ENCODE measurements around the gene NRSN1.

Gene NRSN1

DNA sequence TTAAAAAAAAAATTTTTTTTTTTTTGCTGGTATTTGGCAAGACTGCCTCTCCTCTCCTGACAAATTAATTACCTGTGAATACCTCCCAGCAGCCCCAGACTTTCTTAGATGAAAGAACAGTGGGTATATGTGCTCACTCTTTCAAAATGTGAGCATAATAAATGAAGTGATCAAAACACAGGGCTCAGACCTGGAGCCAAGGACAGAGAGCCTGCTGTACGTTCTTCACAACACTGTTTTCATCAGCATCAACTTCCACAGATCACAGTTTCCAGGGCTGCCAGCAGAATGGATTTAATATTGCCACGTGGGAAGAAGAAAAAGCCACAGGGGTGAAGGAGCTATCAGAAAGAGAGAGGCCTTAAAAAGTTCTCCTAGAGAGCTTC, 25.3 kb upstream of the NRSN1 start:
- no peak for TF ChIP-seq GLIS2 (tag by site-specific recombination; IDR thresholded peaks at IDR 0.05)
- no peak for TF ChIP-seq ZNF555 (tag by site-specific recombination; conservative IDR thresholded peaks at IDR 0.05)
- TF ChIP-seq ZNF174 (tag by site-specific recombination; IDR thresholded peaks at IDR 0.05): no peak
- TF ChIP-seq, protein P1, sequence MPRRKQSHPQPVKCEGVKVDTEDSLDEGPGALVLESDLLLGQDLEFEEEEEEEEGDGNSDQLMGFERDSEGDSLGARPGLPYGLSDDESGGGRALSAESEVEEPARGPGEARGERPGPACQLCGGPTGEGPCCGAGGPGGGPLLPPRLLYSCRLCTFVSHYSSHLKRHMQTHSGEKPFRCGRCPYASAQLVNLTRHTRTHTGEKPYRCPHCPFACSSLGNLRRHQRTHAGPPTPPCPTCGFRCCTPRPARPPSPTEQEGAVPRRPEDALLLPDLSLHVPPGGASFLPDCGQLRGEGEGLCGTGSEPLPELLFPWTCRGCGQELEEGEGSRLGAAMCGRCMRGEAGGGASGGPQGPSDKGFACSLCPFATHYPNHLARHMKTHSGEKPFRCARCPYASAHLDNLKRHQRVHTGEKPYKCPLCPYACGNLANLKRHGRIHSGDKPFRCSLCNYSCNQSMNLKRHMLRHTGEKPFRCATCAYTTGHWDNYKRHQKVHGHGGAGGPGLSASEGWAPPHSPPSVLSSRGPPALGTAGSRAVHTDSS (tag by site-specific recombination; IDR thresholded peaks at IDR 0.05): no peak
- TF ChIP-seq FEZF1 (tag by site-specific recombination; IDR thresholded peaks at IDR 0.05): no peak
- no peak for TF ChIP-seq ZBTB48 (tag by site-specific recombination; IDR thresholded peaks at IDR 0.05)
- TF ChIP-seq ZNF146 (tag by site-specific recombination; IDR thresholded peaks at IDR 0.05): no peak
- TF ChIP-seq, protein P2, sequence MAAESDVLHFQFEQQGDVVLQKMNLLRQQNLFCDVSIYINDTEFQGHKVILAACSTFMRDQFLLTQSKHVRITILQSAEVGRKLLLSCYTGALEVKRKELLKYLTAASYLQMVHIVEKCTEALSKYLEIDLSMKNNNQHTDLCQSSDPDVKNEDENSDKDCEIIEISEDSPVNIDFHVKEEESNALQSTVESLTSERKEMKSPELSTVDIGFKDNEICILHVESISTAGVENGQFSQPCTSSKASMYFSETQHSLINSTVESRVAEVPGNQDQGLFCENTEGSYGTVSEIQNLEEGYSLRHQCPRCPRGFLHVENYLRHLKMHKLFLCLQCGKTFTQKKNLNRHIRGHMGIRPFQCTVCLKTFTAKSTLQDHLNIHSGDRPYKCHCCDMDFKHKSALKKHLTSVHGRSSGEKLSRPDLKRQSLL (tag by site-specific recombination; IDR thresholded peaks at IDR 0.05): no peak
- no peak for TF ChIP-seq SP3 (tag by site-specific recombination; IDR thresholded peaks at IDR 0.05)
- TF ChIP-seq GLIS1 (tag by site-specific recombination; IDR thresholded peaks at IDR 0.05): no peak
- no peak for TF ChIP-seq ZNF623 (tag by site-specific recombination; IDR thresholded peaks at IDR 0.05)
- TF ChIP-seq, protein P3, sequence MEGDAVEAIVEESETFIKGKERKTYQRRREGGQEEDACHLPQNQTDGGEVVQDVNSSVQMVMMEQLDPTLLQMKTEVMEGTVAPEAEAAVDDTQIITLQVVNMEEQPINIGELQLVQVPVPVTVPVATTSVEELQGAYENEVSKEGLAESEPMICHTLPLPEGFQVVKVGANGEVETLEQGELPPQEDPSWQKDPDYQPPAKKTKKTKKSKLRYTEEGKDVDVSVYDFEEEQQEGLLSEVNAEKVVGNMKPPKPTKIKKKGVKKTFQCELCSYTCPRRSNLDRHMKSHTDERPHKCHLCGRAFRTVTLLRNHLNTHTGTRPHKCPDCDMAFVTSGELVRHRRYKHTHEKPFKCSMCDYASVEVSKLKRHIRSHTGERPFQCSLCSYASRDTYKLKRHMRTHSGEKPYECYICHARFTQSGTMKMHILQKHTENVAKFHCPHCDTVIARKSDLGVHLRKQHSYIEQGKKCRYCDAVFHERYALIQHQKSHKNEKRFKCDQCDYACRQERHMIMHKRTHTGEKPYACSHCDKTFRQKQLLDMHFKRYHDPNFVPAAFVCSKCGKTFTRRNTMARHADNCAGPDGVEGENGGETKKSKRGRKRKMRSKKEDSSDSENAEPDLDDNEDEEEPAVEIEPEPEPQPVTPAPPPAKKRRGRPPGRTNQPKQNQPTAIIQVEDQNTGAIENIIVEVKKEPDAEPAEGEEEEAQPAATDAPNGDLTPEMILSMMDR (tag by site-specific recombination; IDR thresholded peaks at IDR 0.05): no peak
- no peak for TF ChIP-seq ZBTB20 (tag by site-specific recombination; IDR thresholded peaks at IDR 0.05)
- TF ChIP-seq, protein P4, sequence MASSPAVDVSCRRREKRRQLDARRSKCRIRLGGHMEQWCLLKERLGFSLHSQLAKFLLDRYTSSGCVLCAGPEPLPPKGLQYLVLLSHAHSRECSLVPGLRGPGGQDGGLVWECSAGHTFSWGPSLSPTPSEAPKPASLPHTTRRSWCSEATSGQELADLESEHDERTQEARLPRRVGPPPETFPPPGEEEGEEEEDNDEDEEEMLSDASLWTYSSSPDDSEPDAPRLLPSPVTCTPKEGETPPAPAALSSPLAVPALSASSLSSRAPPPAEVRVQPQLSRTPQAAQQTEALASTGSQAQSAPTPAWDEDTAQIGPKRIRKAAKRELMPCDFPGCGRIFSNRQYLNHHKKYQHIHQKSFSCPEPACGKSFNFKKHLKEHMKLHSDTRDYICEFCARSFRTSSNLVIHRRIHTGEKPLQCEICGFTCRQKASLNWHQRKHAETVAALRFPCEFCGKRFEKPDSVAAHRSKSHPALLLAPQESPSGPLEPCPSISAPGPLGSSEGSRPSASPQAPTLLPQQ (tag by site-specific recombination; IDR thresholded peaks at IDR 0.05): no peak
- Histone ChIP-seq H3K4me1 (ENCODE audit: control insufficient read depth, insufficient read depth, low read length) (no peaks in the 10 kb centered on the region), H3K27ac (ENCODE audit: extremely low read depth, low read depth, low read length) (no peak overlapping the region), H3K9me3 (ENCODE audit: control insufficient read depth, insufficient read depth, low read depth, low read length) (no peaks in the 10 kb centered on the region), H3K4me3 (ENCODE audit: low read depth, low read length) (no peak overlapping the region), H3K36me3 (ENCODE audit: control insufficient read depth in 2 of 2, insufficient read depth in 1 of 2, low read length in 2 of 2) (no peaks in the 10 kb centered on the region)
- ChIA-PET POLR2A (no interaction called here), CTCF (interaction anchor here (0.6 to 0.7 kb wide), 3 partner anchors 26 to 173 kb away, joined by 3 read pairs; no protein-coding TSS in a partner anchor)

DNA sequence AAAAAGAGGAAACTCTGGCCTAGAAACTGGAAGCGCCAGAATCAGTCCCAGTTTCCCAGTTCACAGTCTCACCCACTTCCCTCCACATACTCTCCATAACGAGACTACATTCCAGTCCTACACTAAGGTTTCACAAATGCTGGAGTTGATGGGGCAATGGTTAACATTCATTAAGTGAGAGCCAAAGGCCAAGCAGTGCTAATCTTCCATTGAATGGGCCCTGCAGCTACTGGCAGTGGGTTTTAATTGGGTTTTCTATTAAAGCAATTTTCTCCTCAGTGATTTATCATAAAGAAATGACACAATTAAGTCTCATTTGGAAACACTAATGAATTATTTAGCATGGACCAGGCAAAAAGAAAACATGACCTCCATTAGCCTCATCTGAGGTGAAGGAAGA, 20.8 kb upstream of the NRSN1 start:
- no peak overlapping the region for H3K4me3 ChIP-seq (ENCODE audit: low read depth, low read length)
- ChIA-PET POLR2A (no interaction called here), CTCF (no interaction called here)
- no peak overlapping the region for H3K27ac ChIP-seq (ENCODE audit: extremely low read depth, low read depth, low read length)
- H3K36me3 ChIP-seq (ENCODE audit: control insufficient read depth in 2 of 2, insufficient read depth in 1 of 2, low read length in 2 of 2): no peaks in the 10 kb centered on the region
- H3K9me3 ChIP-seq (ENCODE audit: control insufficient read depth, insufficient read depth, low read depth, low read length): no peaks in the 10 kb centered on the region
- TF ChIP-seq ZSCAN16 (tag by site-specific recombination; IDR thresholded peaks at IDR 0.05) (no peak), YY2 (tag by site-specific recombination; IDR thresholded peaks at IDR 0.05) (no peak), ZNF248 (tag by site-specific recombination; IDR thresholded peaks at IDR 0.05) (no peak), ZNF23 (tag by site-specific recombination; IDR thresholded peaks at IDR 0.05; ENCODE audit: borderline replicate concordance) (no peak), ZNF311 (tag by site-specific recombination; IDR thresholded peaks at IDR 0.05; ENCODE audit: borderline replicate concordance) (no peak), ZNF521 (tag by site-specific recombination; IDR thresholded peaks at IDR 0.05) (no peak), ZNF416 (tag by site-specific recombination; IDR thresholded peaks at IDR 0.05) (no peak), ZNF791 (tag by site-specific recombination; IDR thresholded peaks at IDR 0.05) (no peak), ZNF302 (tag by site-specific recombination; IDR thresholded peaks at IDR 0.05; ENCODE audit: low read depth) (no peak), ZNF660 (tag by site-specific recombination; IDR thresholded peaks at IDR 0.05) (no peak)
- TF ChIP-seq, protein P5, sequence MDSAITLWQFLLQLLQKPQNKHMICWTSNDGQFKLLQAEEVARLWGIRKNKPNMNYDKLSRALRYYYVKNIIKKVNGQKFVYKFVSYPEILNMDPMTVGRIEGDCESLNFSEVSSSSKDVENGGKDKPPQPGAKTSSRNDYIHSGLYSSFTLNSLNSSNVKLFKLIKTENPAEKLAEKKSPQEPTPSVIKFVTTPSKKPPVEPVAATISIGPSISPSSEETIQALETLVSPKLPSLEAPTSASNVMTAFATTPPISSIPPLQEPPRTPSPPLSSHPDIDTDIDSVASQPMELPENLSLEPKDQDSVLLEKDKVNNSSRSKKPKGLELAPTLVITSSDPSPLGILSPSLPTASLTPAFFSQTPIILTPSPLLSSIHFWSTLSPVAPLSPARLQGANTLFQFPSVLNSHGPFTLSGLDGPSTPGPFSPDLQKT (IDR thresholded peaks at IDR 0.05; ENCODE audit: borderline replicate concordance, low read depth, low read length): no peak
- TF ChIP-seq, protein P4 (tag by site-specific recombination; IDR thresholded peaks at IDR 0.05): no peak
- TF ChIP-seq, protein P6, sequence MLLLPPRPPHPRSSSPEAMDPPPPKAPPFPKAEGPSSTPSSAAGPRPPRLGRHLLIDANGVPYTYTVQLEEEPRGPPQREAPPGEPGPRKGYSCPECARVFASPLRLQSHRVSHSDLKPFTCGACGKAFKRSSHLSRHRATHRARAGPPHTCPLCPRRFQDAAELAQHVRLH (tag by site-specific recombination; IDR thresholded peaks at IDR 0.05): no peak
- TF ChIP-seq, protein P7, sequence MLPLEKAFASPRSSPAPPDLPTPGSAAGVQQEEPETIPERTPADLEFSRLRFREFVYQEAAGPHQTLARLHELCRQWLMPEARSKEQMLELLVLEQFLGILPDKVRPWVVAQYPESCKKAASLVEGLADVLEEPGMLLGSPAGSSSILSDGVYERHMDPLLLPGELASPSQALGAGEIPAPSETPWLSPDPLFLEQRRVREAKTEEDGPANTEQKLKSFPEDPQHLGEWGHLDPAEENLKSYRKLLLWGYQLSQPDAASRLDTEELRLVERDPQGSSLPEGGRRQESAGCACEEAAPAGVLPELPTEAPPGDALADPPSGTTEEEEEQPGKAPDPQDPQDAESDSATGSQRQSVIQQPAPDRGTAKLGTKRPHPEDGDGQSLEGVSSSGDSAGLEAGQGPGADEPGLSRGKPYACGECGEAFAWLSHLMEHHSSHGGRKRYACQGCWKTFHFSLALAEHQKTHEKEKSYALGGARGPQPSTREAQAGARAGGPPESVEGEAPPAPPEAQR (tag by site-specific recombination; IDR thresholded peaks at IDR 0.05): no peak
- no peaks in the 10 kb centered on the region for H3K4me1 ChIP-seq (ENCODE audit: control insufficient read depth, insufficient read depth, low read length)

All from HEK293 (cell line).